Panc1 (cell line): ENCODE results near the gene VARS1. TPM values are rescaled to one million over a fixed set of nuclear protein-coding genes. Genes with fewer than 3 reads are reported as not detected.
A peak's percentile ranks its signal among the peaks of the same experiment; 100 is the strongest.

Experiments
- ATAC-seq: fragments of 200-7000 bp; cut with Tn5 transposase; 2 replicates; pipeline ENCODE4 v1.9.1; 2020; ENCODE audit warnings: mild to moderate bottlenecking, moderate library complexity
- BruUV-seq: library from RNA; stranded (reverse); fragments of 400-500 nt; replicated peaks from 2 replicates; lab custom pipeline; 2021; lab: Mats Ljungman, UMichigan
- CTCF ChIA-PET: fragments of 300-600 bp; sonication (Branson Sonifier 250); formaldehyde crosslinking; loops from one replicate; lab custom pipeline; 2022; ENCODE audit warnings: antibody characterized with exemption; lab: Charles Lee
- POLR2A ChIA-PET: fragments of 300-600 bp; sonication (Branson Sonifier 250); formaldehyde crosslinking; loops from one replicate; lab custom pipeline; 2022; ENCODE audit warnings: antibody characterized with exemption; lab: Charles Lee
- DNase-seq: peaks from one replicate; pipeline ENCODE4 v3.0.0-alpha.2; 2010; ENCODE audit warnings: low read depth, low spot score
- H3K27ac ChIP-seq: 2 replicates; pipeline ENCODE4 v1.5.1; 2011; ENCODE audit warnings: mild to moderate bottlenecking, low read length, inconsistent platforms
- H3K27me3 ChIP-seq: fragments of 200-500 bp; sonication (Bioruptor generic); 2 replicates; pipeline ENCODE4 v1.6.0; 2014; ENCODE audit warnings: low read length, inconsistent platforms; ENCODE audit not compliant: control insufficient read depth, insufficient read depth
- H3K36me3 ChIP-seq: fragments of 200-500 bp; sonication (Bioruptor generic); 2 replicates; pipeline ENCODE4 v1.5.1; 2014; ENCODE audit warnings: inconsistent platforms, mild to moderate bottlenecking, low read length, moderate library complexity; ENCODE audit not compliant: control insufficient read depth, insufficient read depth
- H3K4me1 ChIP-seq: 2 replicates; pipeline ENCODE4 v1.5.1; 2011; ENCODE audit warnings: inconsistent platforms, mild to moderate bottlenecking, low read length, moderate library complexity; ENCODE audit not compliant: control insufficient read depth, insufficient read depth
- H3K4me3 ChIP-seq, 2 experiments: 2 replicates each; pipeline ENCODE4 v1.5.1; 2011 to 2012; ENCODE audit warnings: low read depth in 2 of 2, low read length in 2 of 2, mild to moderate bottlenecking in 2 of 2, inconsistent platforms in 1 of 2, moderate library complexity in 1 of 2
- H3K9me3 ChIP-seq: fragments of 200-500 bp; sonication (Bioruptor generic); 2 replicates; pipeline ENCODE4 v1.5.1; 2014; ENCODE audit warnings: low read depth, mild to moderate bottlenecking, inconsistent platforms, low read length, moderate library complexity; ENCODE audit not compliant: control insufficient read depth, insufficient read depth
- POLR2AphosphoS5 ChIP-seq: IDR thresholded peaks from 2 replicates; pipeline ENCODE4 v1.6.1; 2012; ENCODE audit warnings: mild to moderate bottlenecking, low read depth, low read length, moderate library complexity
- SIN3A ChIP-seq: IDR thresholded peaks from 2 replicates; pipeline ENCODE4 v1.6.1; 2012; ENCODE audit warnings: low read depth, mild to moderate bottlenecking, low read length, moderate library complexity, borderline replicate concordance; ENCODE audit not compliant: insufficient read depth
- TCF7L2 ChIP-seq: IDR thresholded peaks from 2 replicates; pipeline ENCODE4 v1.6.1; 2011; ENCODE audit warnings: mild to moderate bottlenecking, low read depth, low read length, inconsistent platforms
- in situ Hi-C: cut with HindIII; loops from 2 replicates; pipeline ENCODE4 v1.10.0; 2016; ENCODE audit warnings: low sequenced_read_pairs, low pct_unique_long_range_greater_than_20kb
- intact Hi-C: fragments of 100-400 bp; cut with micrococcal nuclease; formaldehyde crosslinking; loops from one replicate; pipeline ENCODE4 v1.10.0; 2022; ENCODE audit not compliant: unreplicated experiment
- total RNA-seq: library from RNA; stranded (reverse); gene quantifications from one replicate; pipeline ENCODE4 v1.2.1, GENCODE V29; 2021; ENCODE audit not compliant: unreplicated experiment
- TF ChIP-seq, protein P1 (sequence below), 2 experiments: IDR thresholded peaks; 2 replicates each; pipeline ENCODE4 v1.6.1; 2011 to 2012; ENCODE audit warnings: low read depth in 2 of 2, control low read depth in 1 of 2, low read length in 1 of 2, mild to moderate bottlenecking in 1 of 2, moderate library complexity in 1 of 2; ENCODE audit not compliant: insufficient read depth in 1 of 2
- TF ChIP-seq, protein P2 (sequence below): fragments of 450-650 bp; IDR thresholded peaks from 2 replicates; pipeline ENCODE4 v1.5.1; 2017; ENCODE audit warnings: mild to moderate bottlenecking

VARS1 gene
- total RNA-seq, 1 experiment from 2014 or later, result 229 TPM

DNA sequence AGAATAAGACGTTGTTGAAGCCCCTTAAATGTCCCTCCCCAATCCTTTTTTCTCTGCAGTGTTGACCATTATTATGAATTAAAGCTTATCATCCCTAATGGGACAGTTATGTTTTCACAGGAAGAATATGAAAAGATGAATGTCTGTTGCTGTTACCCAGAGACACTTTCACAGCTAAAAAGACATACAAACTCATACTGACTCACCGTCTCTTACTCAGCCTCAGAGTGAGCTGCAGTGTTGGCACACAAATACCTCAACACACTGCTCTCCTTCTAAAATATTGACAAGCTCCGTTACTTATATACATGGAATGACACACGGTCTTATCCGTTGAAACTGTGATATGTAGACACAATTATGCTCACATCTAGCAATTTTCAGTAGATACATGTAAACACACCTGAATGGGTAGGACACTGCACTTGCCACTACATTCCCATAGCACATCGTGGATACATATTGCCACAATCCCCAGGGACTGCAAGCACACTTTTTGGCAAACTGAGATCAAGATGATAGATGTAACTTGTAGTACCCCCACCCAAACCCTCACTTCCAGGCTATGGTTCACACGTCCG is 42.7 kb downstream of the VARS1 start:
- H3K27me3 ChIP-seq, result no peaks in the 10 kb centered on the region
- no peak overlapping the region for H3K4me3 ChIP-seq
- peak; percentile 86 for ATAC-seq
- 0 out of 2 replicates have a peak, but pooled peaks have one; percentile 33 for TF ChIP-seq POLR2AphosphoS5
- TF ChIP-seq, protein P1, sequence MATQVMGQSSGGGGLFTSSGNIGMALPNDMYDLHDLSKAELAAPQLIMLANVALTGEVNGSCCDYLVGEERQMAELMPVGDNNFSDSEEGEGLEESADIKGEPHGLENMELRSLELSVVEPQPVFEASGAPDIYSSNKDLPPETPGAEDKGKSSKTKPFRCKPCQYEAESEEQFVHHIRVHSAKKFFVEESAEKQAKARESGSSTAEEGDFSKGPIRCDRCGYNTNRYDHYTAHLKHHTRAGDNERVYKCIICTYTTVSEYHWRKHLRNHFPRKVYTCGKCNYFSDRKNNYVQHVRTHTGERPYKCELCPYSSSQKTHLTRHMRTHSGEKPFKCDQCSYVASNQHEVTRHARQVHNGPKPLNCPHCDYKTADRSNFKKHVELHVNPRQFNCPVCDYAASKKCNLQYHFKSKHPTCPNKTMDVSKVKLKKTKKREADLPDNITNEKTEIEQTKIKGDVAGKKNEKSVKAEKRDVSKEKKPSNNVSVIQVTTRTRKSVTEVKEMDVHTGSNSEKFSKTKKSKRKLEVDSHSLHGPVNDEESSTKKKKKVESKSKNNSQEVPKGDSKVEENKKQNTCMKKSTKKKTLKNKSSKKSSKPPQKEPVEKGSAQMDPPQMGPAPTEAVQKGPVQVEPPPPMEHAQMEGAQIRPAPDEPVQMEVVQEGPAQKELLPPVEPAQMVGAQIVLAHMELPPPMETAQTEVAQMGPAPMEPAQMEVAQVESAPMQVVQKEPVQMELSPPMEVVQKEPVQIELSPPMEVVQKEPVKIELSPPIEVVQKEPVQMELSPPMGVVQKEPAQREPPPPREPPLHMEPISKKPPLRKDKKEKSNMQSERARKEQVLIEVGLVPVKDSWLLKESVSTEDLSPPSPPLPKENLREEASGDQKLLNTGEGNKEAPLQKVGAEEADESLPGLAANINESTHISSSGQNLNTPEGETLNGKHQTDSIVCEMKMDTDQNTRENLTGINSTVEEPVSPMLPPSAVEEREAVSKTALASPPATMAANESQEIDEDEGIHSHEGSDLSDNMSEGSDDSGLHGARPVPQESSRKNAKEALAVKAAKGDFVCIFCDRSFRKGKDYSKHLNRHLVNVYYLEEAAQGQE (IDR thresholded peaks at IDR 0.05; ENCODE audit: insufficient read depth in 1 of 2, low read depth in 2 of 2, low read length in 1 of 2), result no peak
- no TSS peak for BruUV-seq
- POLR2A ChIA-PET, result interaction anchor here (1.8 kb wide), 1 partner anchor 14 kb away, joined by 6 read pairs; no protein-coding TSS in a partner anchor
- H3K9me3 ChIP-seq, result no peaks in the 10 kb centered on the region
- intact Hi-C loops, result no loop called here
- CTCF ChIA-PET, result no interaction called here
- no peak overlapping the region for H3K27ac ChIP-seq
- H3K36me3 ChIP-seq, result no peaks in the 10 kb centered on the region
- no peak for DNase-seq
- 0 out of 2 replicates have a peak, but pooled peaks cover 3% of the 10 kb centered on the region for H3K4me1 ChIP-seq
- in situ Hi-C loops, result no loop called here

DNA sequence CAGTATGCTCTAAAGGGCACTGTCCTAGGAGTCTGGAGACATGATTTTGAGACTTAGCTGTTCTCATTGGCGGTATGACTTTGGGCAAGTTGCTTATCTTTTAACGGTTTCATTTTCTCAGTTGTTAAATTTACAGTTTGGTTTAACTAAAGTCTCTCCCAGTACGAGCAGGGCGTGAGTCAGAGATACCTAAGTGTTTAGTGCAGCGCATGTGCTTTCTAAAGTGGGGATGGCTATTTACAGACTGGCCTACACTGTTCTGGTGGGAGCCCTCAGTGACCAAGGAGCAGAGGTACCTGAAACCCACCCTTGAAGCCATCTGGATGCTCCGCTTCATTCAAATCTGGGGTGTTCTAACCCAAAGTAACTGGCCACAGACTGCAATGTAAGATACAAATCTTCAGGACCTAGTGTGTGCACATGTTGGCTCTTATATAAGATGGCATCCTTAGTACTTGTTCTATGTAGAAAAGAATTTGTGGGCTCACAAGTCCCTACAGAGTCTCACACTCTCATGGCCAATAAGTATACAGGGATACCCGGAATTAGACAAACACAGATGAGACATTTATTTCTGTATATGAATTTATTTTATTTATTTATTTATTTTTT is 45.0 kb downstream of the VARS1 start:
- H3K4me3 ChIP-seq, result no peak overlapping the region
- TF ChIP-seq TCF7L2, result no peak
- TF ChIP-seq, protein P2, sequence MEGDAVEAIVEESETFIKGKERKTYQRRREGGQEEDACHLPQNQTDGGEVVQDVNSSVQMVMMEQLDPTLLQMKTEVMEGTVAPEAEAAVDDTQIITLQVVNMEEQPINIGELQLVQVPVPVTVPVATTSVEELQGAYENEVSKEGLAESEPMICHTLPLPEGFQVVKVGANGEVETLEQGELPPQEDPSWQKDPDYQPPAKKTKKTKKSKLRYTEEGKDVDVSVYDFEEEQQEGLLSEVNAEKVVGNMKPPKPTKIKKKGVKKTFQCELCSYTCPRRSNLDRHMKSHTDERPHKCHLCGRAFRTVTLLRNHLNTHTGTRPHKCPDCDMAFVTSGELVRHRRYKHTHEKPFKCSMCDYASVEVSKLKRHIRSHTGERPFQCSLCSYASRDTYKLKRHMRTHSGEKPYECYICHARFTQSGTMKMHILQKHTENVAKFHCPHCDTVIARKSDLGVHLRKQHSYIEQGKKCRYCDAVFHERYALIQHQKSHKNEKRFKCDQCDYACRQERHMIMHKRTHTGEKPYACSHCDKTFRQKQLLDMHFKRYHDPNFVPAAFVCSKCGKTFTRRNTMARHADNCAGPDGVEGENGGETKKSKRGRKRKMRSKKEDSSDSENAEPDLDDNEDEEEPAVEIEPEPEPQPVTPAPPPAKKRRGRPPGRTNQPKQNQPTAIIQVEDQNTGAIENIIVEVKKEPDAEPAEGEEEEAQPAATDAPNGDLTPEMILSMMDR, result no peak
- no peak; the same call in 1 of the 2 replicates for TF ChIP-seq POLR2AphosphoS5
- TF ChIP-seq SIN3A, result no peak
- TF ChIP-seq, protein P1 (IDR thresholded peaks at IDR 0.05; ENCODE audit: insufficient read depth in 1 of 2, low read depth in 2 of 2, low read length in 1 of 2), result no peak
- no peaks in the 10 kb centered on the region for H3K27me3 ChIP-seq
- intact Hi-C loops (no loop called here), in situ Hi-C loops (no loop called here)
- H3K36me3 ChIP-seq, result no peaks in the 10 kb centered on the region
- CTCF ChIA-PET, result no interaction called here
- no peak for DNase-seq
- POLR2A ChIA-PET, result no interaction called here
- H3K9me3 ChIP-seq, result no peaks in the 10 kb centered on the region
- H3K4me1 ChIP-seq, result 0 out of 2 replicates have a peak, but pooled peaks cover 3% of the 10 kb centered on the region
- ATAC-seq, result no peak
- H3K27ac ChIP-seq, result no peak overlapping the region
- no TSS peak for BruUV-seq
